Measurements from ENCODE around the gene CDK5RAP3.

DNA sequence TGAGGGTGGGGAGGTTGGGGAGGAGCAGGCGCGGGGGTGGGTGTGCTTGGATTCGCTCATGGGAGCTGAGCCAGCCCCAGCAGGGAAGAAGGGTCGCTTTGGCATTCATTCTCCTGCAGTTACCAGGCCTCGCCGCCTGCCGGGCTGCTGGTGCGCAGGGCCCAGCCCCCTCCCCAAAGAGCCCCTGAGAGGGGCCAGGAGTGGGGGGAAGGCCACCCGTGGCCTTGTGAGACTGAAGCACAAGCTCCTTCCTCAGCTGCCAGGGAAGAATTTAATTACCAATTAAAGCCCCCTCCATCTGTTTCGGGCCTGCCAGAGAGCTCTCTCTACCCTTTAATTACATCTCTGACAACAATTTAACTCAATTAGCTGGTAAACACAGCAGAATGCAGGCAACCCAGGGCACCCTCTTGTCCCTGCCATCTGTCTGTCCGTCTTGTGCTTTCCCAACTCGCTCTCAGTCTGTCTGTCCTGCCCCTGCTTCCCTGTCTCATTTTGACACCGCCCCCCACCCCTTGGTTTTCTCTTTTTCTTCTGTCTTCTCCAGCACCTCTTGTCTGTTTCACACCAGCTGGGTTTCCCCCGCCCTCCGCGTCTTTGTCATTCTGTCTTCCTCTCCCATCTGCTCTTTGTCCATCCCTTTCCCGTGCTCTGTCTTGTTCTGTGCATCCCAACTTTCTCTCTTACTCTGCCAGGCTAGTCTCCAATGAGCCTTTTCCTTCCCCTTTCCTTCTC lies 32.7 kb downstream of the CDK5RAP3 start:
- TF ChIP-seq, protein P1, sequence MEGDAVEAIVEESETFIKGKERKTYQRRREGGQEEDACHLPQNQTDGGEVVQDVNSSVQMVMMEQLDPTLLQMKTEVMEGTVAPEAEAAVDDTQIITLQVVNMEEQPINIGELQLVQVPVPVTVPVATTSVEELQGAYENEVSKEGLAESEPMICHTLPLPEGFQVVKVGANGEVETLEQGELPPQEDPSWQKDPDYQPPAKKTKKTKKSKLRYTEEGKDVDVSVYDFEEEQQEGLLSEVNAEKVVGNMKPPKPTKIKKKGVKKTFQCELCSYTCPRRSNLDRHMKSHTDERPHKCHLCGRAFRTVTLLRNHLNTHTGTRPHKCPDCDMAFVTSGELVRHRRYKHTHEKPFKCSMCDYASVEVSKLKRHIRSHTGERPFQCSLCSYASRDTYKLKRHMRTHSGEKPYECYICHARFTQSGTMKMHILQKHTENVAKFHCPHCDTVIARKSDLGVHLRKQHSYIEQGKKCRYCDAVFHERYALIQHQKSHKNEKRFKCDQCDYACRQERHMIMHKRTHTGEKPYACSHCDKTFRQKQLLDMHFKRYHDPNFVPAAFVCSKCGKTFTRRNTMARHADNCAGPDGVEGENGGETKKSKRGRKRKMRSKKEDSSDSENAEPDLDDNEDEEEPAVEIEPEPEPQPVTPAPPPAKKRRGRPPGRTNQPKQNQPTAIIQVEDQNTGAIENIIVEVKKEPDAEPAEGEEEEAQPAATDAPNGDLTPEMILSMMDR (IDR thresholded peaks at IDR 0.05; ENCODE audit: insufficient read depth, low read depth, low read length) = no peak
- TF ChIP-seq EZH2 (IDR thresholded peaks at IDR 0.05; ENCODE audit: insufficient read depth, low read length) = no peak
